Astrocyte of the spinal cord (primary cell): Measurements from ENCODE around the gene FAF1.
A peak's percentile ranks its signal among the peaks of the same experiment; 100 is the strongest.
"Not testable (repeated sequence)": the region's sequence is repeated elsewhere in the genome, so short reads cannot be mapped to it uniquely, and the experiment has no call there.

Source experiments
- DNase-seq: peaks from one replicate; pipeline ENCODE4 v3.0.0; 2011; ENCODE audit warnings: low read depth, low spot score
- H3K4me3 ChIP-seq: 2 replicates; pipeline ENCODE4 v1.5.1; 2011; ENCODE audit warnings: low read depth, mild to moderate bottlenecking, low read length, moderate library complexity
- in situ Hi-C: cut with HindIII; loops from 2 replicates; pipeline ENCODE4 v1.10.0; 2017; ENCODE audit warnings: low sequenced_read_pairs
- TF ChIP-seq, protein P1 (sequence below): IDR thresholded peaks from 2 replicates; pipeline ENCODE4 v1.5.1; 2012; ENCODE audit warnings: low read depth, mild to moderate bottlenecking, low read length, inconsistent platforms

The FAF1 gene

DNA sequence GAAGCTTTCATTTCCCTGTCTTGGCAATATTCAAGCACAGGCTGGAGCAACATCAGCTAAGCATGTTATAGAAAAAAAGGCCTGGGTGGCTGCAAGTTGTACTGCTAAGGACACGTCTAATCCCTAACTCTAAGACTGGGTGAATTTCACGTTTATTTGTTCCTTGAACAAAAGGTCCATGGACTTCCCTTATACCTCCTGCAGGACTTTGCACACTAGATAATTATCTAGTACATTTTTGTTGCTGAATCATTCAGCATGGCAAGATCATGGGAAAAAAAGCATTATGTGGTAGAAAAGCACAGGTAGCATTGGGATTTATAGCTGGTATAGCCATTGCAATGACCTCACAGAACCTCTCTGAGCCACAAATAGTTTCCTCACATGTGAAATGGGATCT is 406.1 kb downstream of the FAF1 start:
- TF ChIP-seq, protein P1, sequence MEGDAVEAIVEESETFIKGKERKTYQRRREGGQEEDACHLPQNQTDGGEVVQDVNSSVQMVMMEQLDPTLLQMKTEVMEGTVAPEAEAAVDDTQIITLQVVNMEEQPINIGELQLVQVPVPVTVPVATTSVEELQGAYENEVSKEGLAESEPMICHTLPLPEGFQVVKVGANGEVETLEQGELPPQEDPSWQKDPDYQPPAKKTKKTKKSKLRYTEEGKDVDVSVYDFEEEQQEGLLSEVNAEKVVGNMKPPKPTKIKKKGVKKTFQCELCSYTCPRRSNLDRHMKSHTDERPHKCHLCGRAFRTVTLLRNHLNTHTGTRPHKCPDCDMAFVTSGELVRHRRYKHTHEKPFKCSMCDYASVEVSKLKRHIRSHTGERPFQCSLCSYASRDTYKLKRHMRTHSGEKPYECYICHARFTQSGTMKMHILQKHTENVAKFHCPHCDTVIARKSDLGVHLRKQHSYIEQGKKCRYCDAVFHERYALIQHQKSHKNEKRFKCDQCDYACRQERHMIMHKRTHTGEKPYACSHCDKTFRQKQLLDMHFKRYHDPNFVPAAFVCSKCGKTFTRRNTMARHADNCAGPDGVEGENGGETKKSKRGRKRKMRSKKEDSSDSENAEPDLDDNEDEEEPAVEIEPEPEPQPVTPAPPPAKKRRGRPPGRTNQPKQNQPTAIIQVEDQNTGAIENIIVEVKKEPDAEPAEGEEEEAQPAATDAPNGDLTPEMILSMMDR: no peak
- no peak overlapping the region for H3K4me3 ChIP-seq
- DNase-seq: peak; percentile 14
- in situ Hi-C loops: no loop called here

DNA sequence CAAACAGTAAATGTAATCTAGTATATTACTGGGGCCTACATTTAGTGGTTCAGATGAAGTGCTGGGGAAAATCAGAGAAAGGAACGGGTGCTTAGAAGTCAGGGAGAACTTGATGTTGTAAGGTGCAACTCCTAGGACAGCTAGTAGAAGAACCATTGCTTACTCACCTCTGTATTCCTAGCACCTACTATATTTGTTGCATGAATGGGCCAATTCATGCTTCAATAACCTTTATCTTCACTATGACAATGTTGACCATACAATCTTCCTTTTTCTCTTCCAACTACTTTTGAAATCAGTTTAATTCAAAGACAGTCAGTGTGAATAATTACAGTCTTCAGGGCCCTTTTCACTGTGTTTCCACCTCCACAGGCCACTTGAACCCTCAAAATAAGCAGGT is 411.8 kb downstream of the FAF1 start:
- no peak overlapping the region for H3K4me3 ChIP-seq
- TF ChIP-seq, protein P1: no peak
- in situ Hi-C loops: no loop called here
- no peak for DNase-seq

DNA sequence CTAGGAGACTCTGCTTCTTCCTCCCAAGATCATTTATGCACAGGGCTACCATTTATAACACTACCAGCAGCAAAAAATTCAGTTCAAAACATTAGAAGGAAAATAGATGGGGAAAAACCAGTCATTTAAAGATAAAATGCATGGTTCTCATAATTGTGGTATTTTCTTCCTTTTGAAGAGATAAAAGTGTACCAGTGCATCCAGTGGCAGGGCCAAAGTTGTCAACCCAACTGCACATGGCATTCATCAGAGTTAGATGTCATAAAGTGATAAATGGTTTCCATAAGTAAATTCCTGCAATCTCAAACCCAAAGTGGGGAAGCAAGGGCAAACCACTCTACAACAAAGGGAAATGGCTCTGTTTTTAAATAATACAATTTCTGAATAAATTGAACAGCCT is 417.7 kb downstream of the FAF1 start:
- H3K4me3 ChIP-seq: no peak overlapping the region
- TF ChIP-seq, protein P1: no peak
- DNase-seq: no peak
- in situ Hi-C loops: no loop called here

DNA sequence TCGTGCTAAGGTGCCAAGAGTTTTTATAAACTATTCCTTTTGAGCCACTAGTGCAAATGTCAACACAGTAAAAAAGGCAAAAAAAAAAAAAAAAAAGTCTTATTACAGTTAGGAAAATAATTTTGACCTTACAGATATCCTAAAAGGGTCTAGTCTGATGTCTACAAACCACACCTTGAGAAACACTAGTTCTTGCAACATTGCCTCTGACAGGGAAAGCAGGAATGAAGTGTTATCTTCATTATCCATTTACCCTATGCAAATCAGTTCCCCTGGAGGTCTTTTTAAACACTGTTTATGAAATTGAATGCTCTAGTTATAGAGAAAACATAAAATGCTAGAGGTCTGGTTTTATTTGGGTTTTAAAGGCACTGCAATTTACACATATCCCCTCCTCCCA is 421.6 kb downstream of the FAF1 start:
- TF ChIP-seq, protein P1: no peak
- H3K4me3 ChIP-seq: no peak overlapping the region
- no peak for DNase-seq
- in situ Hi-C loops: no loop called here

DNA sequence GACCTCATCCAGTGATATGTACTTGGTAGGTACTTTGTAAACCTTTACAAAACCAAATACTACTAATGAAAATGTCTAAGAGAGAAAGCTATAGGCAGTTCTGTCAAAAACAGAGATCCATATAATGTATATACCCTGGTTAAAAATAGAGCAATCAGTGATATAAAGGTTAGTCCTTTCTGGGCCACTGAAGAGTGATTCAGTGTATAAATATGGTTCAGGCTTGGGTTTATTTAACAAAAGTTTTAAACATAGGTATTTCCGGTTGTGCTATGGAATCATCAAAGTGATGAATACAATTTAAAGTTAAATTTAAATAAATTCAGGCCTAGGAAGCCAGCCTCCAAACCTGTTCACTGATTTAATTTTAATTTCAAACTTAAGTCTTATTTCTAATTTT is 428.5 kb downstream of the FAF1 start:
- TF ChIP-seq, protein P1: no peak
- no peak for DNase-seq
- H3K4me3 ChIP-seq: no peak overlapping the region
- in situ Hi-C loops: no loop called here

DNA sequence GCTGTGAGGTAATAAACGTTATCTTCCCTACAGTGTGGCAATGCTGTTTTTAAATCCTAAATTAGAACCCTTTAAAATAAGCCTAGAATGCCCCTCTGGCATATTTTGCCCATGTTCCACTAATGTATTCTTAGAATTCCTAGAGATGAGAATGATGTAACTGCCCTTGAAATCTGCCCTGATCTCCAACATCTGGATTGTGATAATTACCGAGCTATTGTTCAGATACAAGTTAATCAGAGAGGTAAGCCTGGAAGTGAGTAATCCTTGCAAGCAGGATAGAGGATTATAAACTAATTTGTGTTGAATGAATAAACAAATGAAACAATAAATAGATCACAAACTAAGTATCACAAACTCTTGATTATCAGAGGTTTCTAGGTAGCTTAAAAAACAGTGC is 429.0 kb downstream of the FAF1 start:
- TF ChIP-seq, protein P1: no peak
- no peak overlapping the region for H3K4me3 ChIP-seq
- no peak for DNase-seq
- in situ Hi-C loops: no loop called here

DNA sequence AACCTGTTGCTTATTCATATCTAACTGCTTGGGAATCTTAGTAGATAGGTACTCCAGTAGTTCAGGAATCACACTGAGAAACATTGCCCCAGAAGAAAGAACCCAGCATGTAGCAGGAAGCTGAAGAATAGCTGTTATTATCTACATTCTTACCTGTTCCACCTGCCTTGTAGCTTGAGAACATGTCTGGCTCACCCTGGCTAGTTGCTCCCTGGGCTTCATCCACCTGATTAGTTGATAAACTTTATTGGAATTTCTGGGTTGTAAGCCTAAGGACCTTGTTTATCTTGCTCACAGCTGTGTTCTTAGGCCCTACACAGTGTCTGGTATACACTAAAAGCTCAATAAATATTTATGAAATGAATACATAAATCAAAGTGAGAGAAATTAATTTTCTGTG is 430.6 kb downstream of the FAF1 start:
- in situ Hi-C loops: no loop called here
- no peak overlapping the region for H3K4me3 ChIP-seq
- TF ChIP-seq, protein P1: no peak
- no peak for DNase-seq

DNA sequence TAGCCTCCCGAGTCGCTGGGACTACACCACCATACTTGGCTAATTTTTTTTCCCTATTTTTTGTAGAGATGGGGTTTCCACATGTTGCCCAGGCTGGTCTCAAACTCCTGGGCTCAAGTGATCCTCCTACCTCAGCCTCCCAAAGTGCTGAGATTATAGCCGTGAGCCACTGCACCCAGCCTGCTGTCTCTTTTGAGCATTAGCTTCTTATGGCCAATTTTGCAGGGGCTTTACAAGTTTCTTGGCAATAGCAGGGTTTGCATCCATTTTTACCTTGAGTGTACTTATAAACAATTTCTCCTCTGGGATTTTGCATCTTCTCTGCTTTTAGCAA is 432.1 kb downstream of the FAF1 start:
- in situ Hi-C loops, H3K4me3 ChIP-seq, DNase-seq: not testable (repeated sequence)
